H1 (cell line): ENCODE results near the gene BZW2.
"Not testable (repeated sequence)": the region's sequence is repeated elsewhere in the genome, so short reads cannot be mapped to it uniquely, and the experiment has no call there.

Experiments used
- ATF2 ChIP-seq: IDR thresholded peaks from 2 replicates; pipeline ENCODE4 v1.6.1; 2012; ENCODE audit warnings: low read length, inconsistent platforms
- MAFK ChIP-seq: IDR thresholded peaks from 2 replicates; pipeline ENCODE4 v1.6.1; 2012; ENCODE audit warnings: low read depth, mild to moderate bottlenecking, improper control_type of control experiment, low read length
- POLR2A ChIP-seq, 2 experiments: IDR thresholded peaks; 1 replicate in 1 of 2; 2 replicates in 1 of 2; pipeline ENCODE4 v1.6.1; 2011; ENCODE audit warnings: low read depth in 2 of 2, low read length in 2 of 2, mild to moderate bottlenecking in 2 of 2; ENCODE audit errors: control extremely low read depth in 1 of 2
- YY1 ChIP-seq: IDR thresholded peaks from 2 replicates; pipeline ENCODE4 v1.6.1; 2011; ENCODE audit warnings: low read depth, mild to moderate bottlenecking, low read length

- not testable (repeated sequence) for TF ChIP-seq POLR2A (IDR thresholded peaks at IDR 0.05; ENCODE audit: control extremely low read depth in 1 of 2, low read depth in 2 of 2, low read length in 2 of 2); ATF2; YY1; MAFK
These were observed 32.9 kb downstream of the BZW2 start for GRCh38 chr7:16678645-16679566.
